Hair follicle dermal papilla cell (primary cell): ENCODE results near the gene TMCO6. TPM values are rescaled to one million over a fixed set of nuclear protein-coding genes. Genes with fewer than 3 reads are reported as not detected.

Source experiments
- total RNA-seq: library from RNA; depleted of rRNA; stranded (reverse); fragments of >200 nt; gene quantifications from 2 replicates; pipeline ENCODE4 v1.2.3, GENCODE V29; 2012

The TMCO6 gene
- total RNA-seq = 10.5 and 12.5 TPM in 2 replicates

GRCh38 chr5:140639148-140639981 lies at the start of gene TMCO6:
Gene TMCO6 (plus strand): TSS chr5:140639451. CDS start chr5:140639528, 77 bp downstream.

DNA sequence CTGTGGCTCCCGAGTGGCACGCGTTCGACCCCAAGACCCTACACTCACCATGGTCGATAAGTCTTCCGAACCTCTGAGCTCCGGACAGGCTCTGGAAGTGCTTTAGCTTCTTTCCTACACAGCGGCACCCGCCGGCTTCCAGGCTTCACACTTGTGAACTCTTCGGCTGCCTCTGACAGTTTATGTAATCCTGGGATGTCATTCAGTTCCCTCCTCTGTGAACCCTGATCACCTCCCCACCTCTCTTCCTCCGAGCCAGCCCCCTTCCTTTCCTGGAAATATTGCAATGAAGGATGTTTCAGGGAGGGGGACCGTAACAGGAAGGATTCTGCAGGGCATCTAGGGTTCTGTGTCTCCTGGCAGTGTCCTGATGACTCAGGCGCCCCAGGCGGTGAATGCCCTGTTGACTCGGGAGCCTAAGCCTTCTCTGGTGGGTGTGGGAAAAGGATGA lies 6.2 kb upstream of the TMCO6 start, which contains the start of gene CD14:
CD14 (minus strand) TSS at position 155 of the 451 bp plus-strand sequence; CDS start at position 51, 104 bp downstream.

GRCh38 chr5:140664359-140665119 lies 25.3 kb downstream of the TMCO6 start, which contains the start of gene WDR55:
Gene WDR55 (plus strand): TSS chr5:140664904. CDS start chr5:140664913, 9 bp downstream.

GRCh38 chr5:140673187-140673976 lies 34.1 kb downstream of the TMCO6 start, which contains the start of gene DND1:
Gene DND1 (minus strand): TSS chr5:140673576. CDS start chr5:140673542, 34 bp downstream.

DNA sequence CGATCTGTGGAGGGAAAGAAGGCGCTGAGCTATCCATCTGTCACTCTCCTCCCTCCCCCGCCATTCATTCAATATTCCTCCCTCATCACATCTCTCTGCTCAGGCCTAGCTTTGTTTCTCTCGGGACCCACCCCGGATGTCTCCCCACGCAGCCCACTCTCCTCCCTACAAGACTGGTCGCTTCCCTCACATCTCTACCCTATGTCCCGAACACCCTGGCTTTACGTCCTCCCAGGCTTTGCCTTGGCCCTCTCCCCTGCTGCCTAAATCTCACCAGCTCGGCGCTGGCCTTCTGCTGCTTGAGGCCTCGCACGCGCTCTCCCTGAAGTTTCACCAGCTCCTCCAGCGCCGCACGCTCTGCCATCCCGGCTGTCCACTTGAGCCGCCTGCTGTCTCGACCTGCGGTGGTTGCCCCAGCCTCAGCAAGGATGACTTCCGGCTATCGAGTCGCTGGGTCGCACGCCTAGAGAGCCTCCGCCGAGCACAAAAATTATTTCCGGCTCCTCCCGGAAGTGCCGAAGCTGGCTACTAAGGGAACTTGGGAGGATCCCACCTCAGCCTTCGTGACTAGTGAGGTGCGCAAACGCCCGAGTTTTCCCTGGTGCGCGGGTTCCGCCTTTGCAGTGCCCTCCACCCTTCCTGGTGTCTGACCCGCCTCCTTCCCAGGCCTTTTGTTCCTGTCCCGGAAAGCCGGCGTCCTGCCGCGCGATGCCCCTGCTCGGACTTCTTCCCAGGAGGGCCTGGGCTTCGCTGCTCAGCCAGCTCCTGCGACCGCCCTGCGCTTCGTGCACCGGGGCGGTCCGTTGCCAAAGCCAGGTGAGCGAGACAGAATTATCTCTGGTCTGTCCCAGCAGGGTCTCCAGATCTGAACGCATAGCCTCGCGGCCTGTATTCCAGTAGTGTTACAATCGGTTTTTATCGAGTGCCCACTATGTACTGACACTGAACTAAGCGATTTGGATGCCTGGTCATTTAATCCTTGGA lies 52.0 kb downstream of the TMCO6 start, which contains the start of the genes HARS1 and HARS2:
HARS1 (minus strand) TSS at position 430 of the 984 bp plus-strand sequence; CDS start at position 364, 66 bp downstream.
HARS2 (plus strand) TSS at position 515 of the 984 bp plus-strand sequence; CDS start at position 709, 194 bp downstream.

Other genes with a start within 250 kb of the TMCO6 start
- 62.4 and 72.9 TPM in 2 replicates for gene ANKHD1, start 237.6 kb upstream of the TMCO6 start, total RNA-seq
- 1.5 and 3.4 TPM in 2 replicates for gene EIF4EBP3, start 91.8 kb upstream of the TMCO6 start, total RNA-seq
- 29.0 and 31.2 TPM in 2 replicates for gene SRA1, start 82.0 kb upstream of the TMCO6 start, total RNA-seq
- gene APBB3, start 74.9 kb upstream of the TMCO6 start, total RNA-seq = 20.1 and 24.2 TPM in 2 replicates
- gene SLC35A4, start 74.6 kb upstream of the TMCO6 start, total RNA-seq = 21.1 and 28.9 TPM in 2 replicates
- 2.8 and 6.3 TPM in 2 replicates for gene CD14, start 6.3 kb upstream of the TMCO6 start, total RNA-seq
- 14.1 and 22.2 TPM in 2 replicates for gene NDUFA2, start 8.2 kb downstream of the TMCO6 start, total RNA-seq
- 54.7 and 68.2 TPM in 2 replicates for gene IK, start 8.4 kb downstream of the TMCO6 start, total RNA-seq
- gene WDR55, start 25.5 kb downstream of the TMCO6 start, total RNA-seq = 29.0 and 34.4 TPM in 2 replicates
- gene DND1, start 34.1 kb downstream of the TMCO6 start, total RNA-seq = 0.24 and 0.49 TPM in 2 replicates
- 46.7 and 49.7 TPM in 2 replicates for gene HARS1, start 51.9 kb downstream of the TMCO6 start, total RNA-seq
- gene HARS2, start 52.0 kb downstream of the TMCO6 start, total RNA-seq = 22.2 and 23.5 TPM in 2 replicates
- gene ZMAT2, start 61.0 kb downstream of the TMCO6 start, total RNA-seq = 24.3 and 24.4 TPM in 2 replicates
- under 0.01 TPM in 1 of 2 replicates, not detected in the other for gene PCDHA1, start 146.7 kb downstream of the TMCO6 start, total RNA-seq
- 0.12 and 0.16 TPM in 2 replicates for gene PCDHA2, start 155.4 kb downstream of the TMCO6 start, total RNA-seq
- 0.32 and 0.61 TPM in 2 replicates for gene PCDHA3, start 161.6 kb downstream of the TMCO6 start, total RNA-seq
- 0.49 and 1.1 TPM in 2 replicates for gene PCDHA4, start 167.6 kb downstream of the TMCO6 start, total RNA-seq
- 0.16 and 0.24 TPM in 2 replicates for gene PCDHA5, start 182.2 kb downstream of the TMCO6 start, total RNA-seq
- gene PCDHA6, start 188.5 kb downstream of the TMCO6 start, total RNA-seq = 1.1 and 2.1 TPM in 2 replicates
- gene PCDHA7, start 194.8 kb downstream of the TMCO6 start, total RNA-seq = 0.36 and 0.49 TPM in 2 replicates
- 0.16 and 0.24 TPM in 2 replicates for gene PCDHA8, start 201.7 kb downstream of the TMCO6 start, total RNA-seq
- gene PCDHA9, start 208.9 kb downstream of the TMCO6 start, total RNA-seq = 0.16 and 0.36 TPM in 2 replicates
- 0.32 and 0.85 TPM in 2 replicates for gene PCDHA10, start 216.4 kb downstream of the TMCO6 start, total RNA-seq
- gene PCDHA11, start 229.5 kb downstream of the TMCO6 start, total RNA-seq = 0.24 and 0.49 TPM in 2 replicates
- 0.16 and 0.36 TPM in 2 replicates for gene PCDHA12, start 235.9 kb downstream of the TMCO6 start, total RNA-seq
- 0.32 and 0.36 TPM in 2 replicates for gene PCDHA13, start 242.7 kb downstream of the TMCO6 start, total RNA-seq